Measurements from ENCODE around the gene ZNF74. TPM values are rescaled to one million over a fixed set of nuclear protein-coding genes. Genes with fewer than 3 reads are reported as not detected.

Gene ZNF74
- total RNA-seq, 2 experiments from 2014 or later = 6.5 to 10.3 TPM

GRCh38 chr22:20436768-20437612 is 43.0 kb downstream of the ZNF74 start:
- ChIA-PET POLR2A (interaction anchor here (0.6 kb wide), 1 partner anchor 27 kb away, joined by 4 read pairs; no protein-coding TSS in a partner anchor), CTCF (interaction anchor here (0.7 to 1.1 kb wide), 2 partner anchors 19 to 372 kb away, joined by 3 read pairs; no protein-coding TSS in a partner anchor)
- intact Hi-C loops (cut with DNase I, micrococcal nuclease) = no loop called here
- H3K27me3 Mint-ChIP-seq = peaks cover 41% of the 10 kb centered on the region
- peaks cover 2% of the 10 kb centered on the region for H3K36me3 Mint-ChIP-seq (ENCODE audit: low read depth)
- peak overlapping the region; percentile 55 for H3K4me3 Mint-ChIP-seq
- peaks cover 13% of the 10 kb centered on the region for H3K4me1 Mint-ChIP-seq
- DNase-seq = peak; percentile 38
- ATAC-seq = peak; percentile 16
- H3K27ac Mint-ChIP-seq = no peak overlapping the region
- no peaks in the 10 kb centered on the region for H3K9me3 Mint-ChIP-seq (ENCODE audit: low read depth)

DNA sequence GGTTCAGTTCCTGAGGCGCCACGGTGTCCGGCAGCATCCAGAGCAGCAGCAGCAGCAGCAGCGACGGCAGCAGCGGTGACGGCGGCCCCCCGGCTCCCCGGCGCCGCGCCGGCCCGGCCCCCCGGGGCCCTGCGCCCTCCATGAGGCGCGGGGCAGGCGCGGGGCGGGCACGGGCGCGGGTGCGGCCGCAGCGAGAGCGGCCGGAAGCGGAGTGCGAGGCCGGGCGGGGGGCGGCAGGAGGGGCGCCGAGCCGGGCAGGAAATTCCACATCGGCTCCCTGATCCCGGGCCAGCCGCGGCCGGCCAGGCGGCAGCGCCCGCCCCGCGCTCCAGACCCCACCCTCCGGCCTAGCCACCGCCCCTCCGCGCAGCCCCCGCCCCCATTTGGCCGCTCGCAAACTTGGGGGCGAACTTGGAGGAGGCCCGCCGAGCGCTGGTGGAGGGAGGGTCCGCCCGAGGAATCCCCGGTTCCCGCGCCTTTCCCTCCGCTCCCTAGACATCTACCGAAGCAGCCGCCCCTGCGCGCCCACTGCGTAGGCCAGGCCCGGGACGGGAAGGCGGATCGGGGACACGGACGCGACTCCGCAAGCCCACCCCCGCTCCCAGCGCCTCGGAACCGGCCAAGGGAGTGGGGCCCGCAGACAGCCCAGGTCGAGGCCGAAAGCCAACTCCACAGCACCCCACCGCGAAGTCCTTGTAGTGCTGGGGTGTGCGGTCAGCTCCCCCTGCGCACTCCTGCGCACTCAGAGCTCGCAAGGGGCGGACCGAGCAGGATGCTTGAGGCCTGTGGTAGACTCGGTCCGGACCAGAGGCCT is 43.9 kb downstream of the ZNF74 start, which contains the start of gene SCARF2:
Gene SCARF2 (minus strand): TSS at position 213 of the 814 bp plus-strand sequence. CDS start 71 bp downstream, at position 142.
- Mint-ChIP-seq H3K9me3 (ENCODE audit: low read depth) (no peaks in the 10 kb centered on the region), H3K4me1 (peaks cover 13% of the 10 kb centered on the region), H3K27me3 (peaks cover 36% of the 10 kb centered on the region), H3K36me3 (ENCODE audit: low read depth) (peaks cover 5% of the 10 kb centered on the region), H3K27ac (no peak within 1 kb of the TSS), H3K4me3 (peak within 1 kb of the TSS; percentile 55)
- intact Hi-C loops (cut with DNase I, micrococcal nuclease) = no loop called here
- peak; percentile 21 for ATAC-seq
- no peak for DNase-seq
- CTCF ChIA-PET = interaction anchor here (1.1 kb wide), 1 partner anchor 17 kb away, joined by 4 read pairs; no protein-coding TSS in a partner anchor
- POLR2A ChIA-PET = no interaction called here

DNA sequence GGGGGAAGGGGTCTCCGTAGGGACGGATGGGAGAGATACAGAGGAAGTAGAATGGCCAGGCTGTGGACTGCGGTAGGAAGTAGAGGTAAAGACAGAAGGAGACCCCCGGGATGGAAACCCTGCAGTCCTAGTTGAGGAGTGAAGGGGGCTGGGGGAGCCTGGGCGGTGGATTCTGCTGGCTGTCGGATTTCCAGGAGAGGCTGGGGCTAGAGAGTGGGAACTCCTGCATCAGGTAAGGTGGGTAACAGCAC is 44.4 kb downstream of the ZNF74 start:
- intact Hi-C loops (cut with DNase I, micrococcal nuclease) = no loop called here

DNA sequence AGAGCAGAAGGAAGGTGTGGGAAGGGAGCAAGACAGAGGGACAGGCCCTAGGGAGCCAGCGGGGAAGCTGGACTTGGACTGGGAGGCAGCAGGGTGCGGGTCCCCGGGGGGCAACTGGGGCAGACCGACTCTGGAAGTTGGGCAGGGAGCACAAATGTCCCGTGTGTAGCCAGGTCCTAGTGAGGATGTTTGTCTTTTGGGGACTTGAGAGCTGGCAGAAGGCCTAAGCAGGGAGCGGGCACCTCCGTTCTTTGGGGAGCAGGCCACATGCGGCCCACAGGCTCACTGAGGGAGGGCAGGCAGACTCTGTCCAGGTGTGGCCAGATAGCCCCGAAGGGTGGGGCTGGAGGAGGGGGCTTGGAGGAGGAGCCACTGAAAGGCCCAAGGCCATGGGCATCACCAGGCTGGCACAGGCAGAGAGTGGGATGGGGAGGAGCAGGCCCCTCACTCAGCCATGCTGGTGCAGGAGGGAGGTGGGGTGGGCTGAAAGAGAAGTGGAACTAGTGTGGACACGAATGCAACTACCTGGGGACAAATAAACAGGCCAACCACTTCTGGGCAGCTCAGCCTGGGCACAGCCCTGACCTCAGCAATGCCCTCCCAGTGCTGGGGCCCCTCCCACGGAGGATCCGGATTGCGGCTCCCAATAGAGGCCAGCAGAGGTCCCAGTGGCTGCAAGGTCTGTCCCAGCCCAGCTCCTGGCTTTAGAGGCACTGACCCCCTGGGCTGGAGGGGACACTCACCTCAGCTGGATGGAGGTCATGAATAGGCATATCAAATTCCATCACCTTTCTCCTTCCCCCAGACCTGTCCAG is 44.9 kb downstream of the ZNF74 start:
- Mint-ChIP-seq H3K36me3 (ENCODE audit: low read depth) (peaks cover 9% of the 10 kb centered on the region), H3K27me3 (peaks cover 31% of the 10 kb centered on the region), H3K9me3 (ENCODE audit: low read depth) (no peaks in the 10 kb centered on the region), H3K4me3 (no peak overlapping the region), H3K27ac (no peak overlapping the region), H3K4me1 (peaks cover 13% of the 10 kb centered on the region)
- ChIA-PET CTCF (interaction anchor here (1.1 kb wide), 1 partner anchor 16 kb away, joined by 4 read pairs; no protein-coding TSS in a partner anchor), POLR2A (no interaction called here)
- intact Hi-C loops (cut with DNase I, micrococcal nuclease) = no loop called here
- DNase-seq = no peak
- ATAC-seq = no peak

More for the DNA sequence above, 44.4 kb downstream of the ZNF74 start:
- H3K4me1 Mint-ChIP-seq = peaks cover 13% of the 10 kb centered on the region
- H3K36me3 Mint-ChIP-seq (ENCODE audit: low read depth) = peaks cover 9% of the 10 kb centered on the region
- peaks cover 33% of the 10 kb centered on the region for H3K27me3 Mint-ChIP-seq
- H3K9me3 Mint-ChIP-seq (ENCODE audit: low read depth) = no peaks in the 10 kb centered on the region
- ATAC-seq (no peak), DNase-seq (no peak)
- CTCF ChIA-PET = interaction anchor here (1.1 kb wide), 1 partner anchor 16 kb away, joined by 4 read pairs; no protein-coding TSS in a partner anchor
- H3K27ac Mint-ChIP-seq = no peak overlapping the region
- POLR2A ChIA-PET = no interaction called here
- no peak overlapping the region for H3K4me3 Mint-ChIP-seq

GRCh38 chr22:20439556-20439927 is 45.6 kb downstream of the ZNF74 start:
- H3K27me3 Mint-ChIP-seq = peaks cover 29% of the 10 kb centered on the region
- H3K36me3 Mint-ChIP-seq (ENCODE audit: low read depth) = peaks cover 12% of the 10 kb centered on the region
- CTCF ChIA-PET = no interaction called here
- peaks cover 13% of the 10 kb centered on the region for H3K4me1 Mint-ChIP-seq
- no peaks in the 10 kb centered on the region for H3K9me3 Mint-ChIP-seq (ENCODE audit: low read depth)
- POLR2A ChIA-PET = no interaction called here
- intact Hi-C loops (cut with DNase I, micrococcal nuclease) = no loop called here
- H3K27ac Mint-ChIP-seq = no peak overlapping the region
- DNase-seq (no peak), ATAC-seq (no peak)
- no peak overlapping the region for H3K4me3 Mint-ChIP-seq

GRCh38 chr22:20439928-20440575 is 46.1 kb downstream of the ZNF74 start:
- DNase-seq = no peak
- Mint-ChIP-seq H3K27ac (no peak overlapping the region), H3K36me3 (ENCODE audit: low read depth) (peaks cover 14% of the 10 kb centered on the region), H3K9me3 (ENCODE audit: low read depth) (no peaks in the 10 kb centered on the region), H3K4me3 (no peak overlapping the region), H3K4me1 (peaks cover 13% of the 10 kb centered on the region), H3K27me3 (peaks cover 24% of the 10 kb centered on the region)
- ATAC-seq = no peak
- ChIA-PET POLR2A (no interaction called here), CTCF (no interaction called here)
- intact Hi-C loops (cut with DNase I, micrococcal nuclease) = no loop called here

GRCh38 chr22:20440637-20441591 is 47.0 kb downstream of the ZNF74 start:
- intact Hi-C loops (cut with DNase I, micrococcal nuclease) = no loop called here
- Mint-ChIP-seq H3K36me3 (ENCODE audit: low read depth) (peaks cover 14% of the 10 kb centered on the region), H3K4me1 (peaks cover 11% of the 10 kb centered on the region), H3K27ac (no peak overlapping the region), H3K27me3 (peaks cover 15% of the 10 kb centered on the region), H3K9me3 (ENCODE audit: low read depth) (no peaks in the 10 kb centered on the region), H3K4me3 (no peak overlapping the region)
- DNase-seq = no peak
- ChIA-PET CTCF (interaction anchor here (0.9 to 1.1 kb wide), 2 partner anchors 16 to 20 kb away, joined by 3 to 4 read pairs; no protein-coding TSS in a partner anchor), POLR2A (no interaction called here)
- ATAC-seq = no peak

DNA sequence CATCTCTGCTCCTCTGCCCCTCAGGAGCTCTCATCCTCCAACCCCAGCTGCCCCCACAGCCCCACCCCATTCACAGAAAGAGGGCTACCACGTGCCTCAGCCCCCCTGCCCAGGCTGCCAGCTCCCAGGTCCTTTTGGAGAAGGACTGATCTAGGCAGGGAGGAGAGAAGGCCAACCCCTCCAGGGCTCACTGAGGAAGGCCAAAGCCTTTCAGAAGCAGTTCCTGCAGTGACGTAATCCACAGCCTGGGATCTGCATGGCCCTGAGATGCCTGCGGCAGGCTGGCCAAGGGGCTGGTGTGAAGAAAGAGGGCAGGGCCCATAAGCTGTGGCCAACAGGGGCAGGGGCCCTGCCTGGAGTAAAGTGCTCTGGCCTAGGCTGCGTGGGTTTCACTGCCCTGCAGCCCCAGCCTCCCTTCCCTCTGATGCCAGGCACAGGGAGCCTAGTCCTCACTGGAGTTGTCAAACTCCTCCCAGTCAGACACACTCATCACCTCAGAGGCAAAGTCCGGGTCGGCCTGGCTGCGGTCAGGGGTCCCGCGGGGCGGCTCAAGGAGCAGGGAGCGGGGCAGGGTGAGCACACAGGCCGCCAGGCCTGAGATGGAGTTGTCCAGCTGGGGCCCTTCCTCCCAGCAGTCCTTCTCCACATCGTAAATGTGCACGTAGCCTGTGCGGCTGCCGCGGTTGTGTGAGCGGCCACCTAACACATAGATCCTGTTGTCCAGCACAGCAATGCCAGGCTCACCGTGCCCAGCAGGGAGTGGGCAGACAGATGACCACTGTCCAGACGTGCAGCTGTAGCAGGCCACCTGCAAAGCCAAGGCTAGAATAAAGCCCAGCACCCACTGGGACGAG is 47.9 kb downstream of the ZNF74 start:
- intact Hi-C loops (cut with DNase I, micrococcal nuclease) = no loop called here
- ATAC-seq (no peak), DNase-seq (no peak)
- H3K27me3 Mint-ChIP-seq = peaks cover 11% of the 10 kb centered on the region
- H3K4me1 Mint-ChIP-seq = peaks cover 9% of the 10 kb centered on the region
- H3K9me3 Mint-ChIP-seq (ENCODE audit: low read depth) = no peaks in the 10 kb centered on the region
- no peak overlapping the region for H3K4me3 Mint-ChIP-seq
- ChIA-PET POLR2A (no interaction called here), CTCF (interaction anchor here (0.9 to 1.1 kb wide), 2 partner anchors 15 to 19 kb away, joined by 3 to 4 read pairs; no protein-coding TSS in a partner anchor)
- H3K27ac Mint-ChIP-seq = no peak overlapping the region
- H3K36me3 Mint-ChIP-seq (ENCODE audit: low read depth) = peaks cover 20% of the 10 kb centered on the region

DNA sequence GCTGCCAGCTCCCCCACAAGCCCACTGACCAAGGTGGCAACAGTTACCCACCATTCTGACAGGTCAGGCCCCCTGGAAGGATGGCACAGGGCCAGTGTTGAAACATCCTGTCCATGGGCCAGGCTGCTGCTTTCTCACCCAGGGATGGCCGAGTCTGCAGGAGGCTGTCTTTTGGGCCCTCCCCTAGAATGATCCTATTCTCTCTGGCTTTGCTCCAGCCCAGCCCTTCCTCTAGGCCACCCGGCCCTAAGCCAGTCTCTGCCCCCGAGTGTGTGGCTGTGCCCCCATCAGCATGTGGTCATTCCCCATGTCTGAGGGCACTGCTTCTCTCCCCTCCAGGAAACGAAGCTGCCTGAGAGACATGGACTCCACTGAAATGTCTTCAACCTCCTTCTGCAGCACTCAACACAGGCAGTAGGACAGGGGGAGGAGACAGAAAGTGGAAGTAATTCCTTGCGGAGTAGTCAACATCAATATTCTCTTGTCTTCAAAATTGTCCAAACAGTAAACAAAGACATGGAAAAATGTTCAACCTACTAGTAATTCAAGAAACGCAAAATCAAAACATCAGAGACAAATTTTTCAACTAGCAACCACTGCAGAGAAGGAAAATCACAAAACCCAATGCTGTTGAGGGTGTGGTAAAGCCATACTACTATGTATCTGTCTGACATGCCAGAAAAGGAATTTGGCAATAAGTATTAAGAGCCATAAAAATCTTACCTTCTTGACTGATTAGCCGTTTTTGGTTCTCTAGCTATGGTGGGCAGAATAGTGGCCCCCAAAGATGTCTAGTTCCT is 48.7 kb downstream of the ZNF74 start:
- Mint-ChIP-seq H3K36me3 (ENCODE audit: low read depth) (peaks cover 20% of the 10 kb centered on the region), H3K27ac (no peak overlapping the region), H3K4me3 (no peak overlapping the region), H3K27me3 (peaks cover 5% of the 10 kb centered on the region), H3K4me1 (peaks cover 4% of the 10 kb centered on the region), H3K9me3 (ENCODE audit: low read depth) (no peaks in the 10 kb centered on the region)
- ATAC-seq (no peak), DNase-seq (no peak)
- POLR2A ChIA-PET = no interaction called here
- CTCF ChIA-PET = interaction anchor here (0.8 to 2.7 kb wide), 2 partner anchors 9 to 12 kb away, joined by 3 to 9 read pairs; no protein-coding TSS in a partner anchor
- intact Hi-C loops (cut with DNase I, micrococcal nuclease) = no loop called here

Data from activated CD4-positive, alpha-beta T cell treated with anti-CD3 and anti-CD28 coated beads for 36 hours (primary cell).